HepG2 (cell line): Measurements from ENCODE around the gene CITED4. TPM values are rescaled to one million over a fixed set of nuclear protein-coding genes. Genes with fewer than 3 reads are reported as not detected.

Experiments
- SNRNP70 ChIP-seq: fragments of 200-400 bp; formaldehyde crosslinking; IDR thresholded peaks from 2 replicates; pipeline ENCODE4 v1.6.1; 2017; ENCODE audit warnings: mild to moderate bottlenecking, low read depth, low read length, moderate library complexity
- SP2 ChIP-seq: sonication (generic); formaldehyde crosslinking; IDR thresholded peaks from 2 replicates; pipeline ENCODE4 v1.5.1; 2020; ENCODE audit warnings: mild to moderate bottlenecking, missing genetic modification reagents
- ZFAT ChIP-seq: sonication (generic); formaldehyde crosslinking; conservative IDR thresholded peaks from 2 replicates; pipeline ENCODE4 v1.8.1; 2023; ENCODE audit warnings: missing genetic modification reagents, inconsistent platforms
- polyA plus RNA-seq, 8 experiments: library from polyadenylated mRNA; depleted of rRNA in 3 of 8; stranded (reverse) in 7 of 8; unstranded in 1 of 8; fragments of >200 nt; fragmentation: Illumina TruSeq in 4 of 8; extraction: Trizol in 4 of 8; gene quantifications; 2 replicates each; pipeline versions ENCODE4 v1.2.1 to v1.2.3, GENCODE V29; 2011 to 2016; ENCODE audit warnings: low read depth in 4 of 8, missing spikeins in 1 of 8, mixed read lengths in 1 of 8; ENCODE audit not compliant: insufficient read depth in 1 of 8
- total RNA-seq, 5 experiments: library from RNA; depleted of rRNA; stranded (reverse); fragments of >200 nt; fragmentation: Illumina TruSeq; extraction: Trizol; gene quantifications; 2 replicates each; pipeline ENCODE4 v1.2.3, GENCODE V29; 2016; ENCODE audit warnings: low read depth in 1 of 5
- TF ChIP-seq, protein P1 (sequence below), 2 experiments: sonication (generic) in 1 of 2; formaldehyde crosslinking in 1 of 2; IDR thresholded peaks; 2 replicates each; pipeline versions ENCODE4 v1.4.0 to v1.6.1; 2016 to 2020; ENCODE audit warnings: borderline replicate concordance in 1 of 2, low read depth in 1 of 2, mild to moderate bottlenecking in 1 of 2, missing genetic modification reagents in 1 of 2

CITED4 gene
- total and polyA plus RNA-seq, 2 of the 13 experiments (the other 11 are each of a cell fraction or from before 2014, with no cell fraction given) = 1.5 to 9.9 TPM

DNA sequence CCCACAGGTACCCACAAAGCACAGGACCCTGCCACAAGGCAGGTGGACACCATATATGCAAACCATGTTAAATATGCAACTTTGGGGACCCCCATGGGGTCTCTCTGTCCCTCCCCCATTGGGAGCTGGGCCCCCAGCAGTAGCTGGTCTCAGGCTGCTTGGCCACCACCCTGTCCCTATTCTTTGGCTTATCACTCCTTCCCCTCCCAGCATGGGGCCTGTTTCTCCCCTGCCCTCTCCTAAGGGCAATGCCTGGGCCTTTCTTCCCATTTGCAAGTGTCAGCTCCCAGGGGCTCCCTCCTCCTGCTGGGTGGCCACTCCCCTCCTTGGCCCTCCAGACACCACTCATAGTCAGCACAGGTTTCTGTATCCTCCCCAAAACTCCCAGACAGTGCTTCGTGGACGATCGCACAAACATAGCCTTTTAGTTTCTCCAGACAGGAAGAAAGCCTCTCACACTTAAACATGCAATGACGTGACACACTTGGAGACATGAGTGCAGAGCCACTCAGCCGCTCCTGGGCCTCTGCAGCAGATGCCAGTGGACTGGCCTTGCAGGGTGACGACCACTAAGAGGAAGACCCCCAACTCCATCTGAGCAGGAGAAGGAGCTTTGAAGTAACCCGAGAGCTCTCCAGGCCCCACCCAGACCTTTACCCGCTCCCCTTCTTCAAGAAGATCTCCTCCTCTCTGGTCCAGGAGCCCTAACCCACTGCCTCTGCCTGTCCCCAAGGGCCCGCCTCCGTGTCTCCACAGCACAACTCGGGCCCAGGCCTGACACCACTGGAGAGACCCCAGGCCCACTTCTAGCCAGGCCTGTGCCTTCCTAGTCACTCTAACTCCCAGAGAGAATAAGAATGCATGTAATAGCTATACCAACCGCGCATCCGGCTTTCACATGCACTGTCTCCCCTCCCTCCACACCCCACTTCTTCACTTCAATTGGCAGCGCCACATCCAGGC lies 22.9 kb downstream of the CITED4 start (continued):
- TF ChIP-seq, protein P1, sequence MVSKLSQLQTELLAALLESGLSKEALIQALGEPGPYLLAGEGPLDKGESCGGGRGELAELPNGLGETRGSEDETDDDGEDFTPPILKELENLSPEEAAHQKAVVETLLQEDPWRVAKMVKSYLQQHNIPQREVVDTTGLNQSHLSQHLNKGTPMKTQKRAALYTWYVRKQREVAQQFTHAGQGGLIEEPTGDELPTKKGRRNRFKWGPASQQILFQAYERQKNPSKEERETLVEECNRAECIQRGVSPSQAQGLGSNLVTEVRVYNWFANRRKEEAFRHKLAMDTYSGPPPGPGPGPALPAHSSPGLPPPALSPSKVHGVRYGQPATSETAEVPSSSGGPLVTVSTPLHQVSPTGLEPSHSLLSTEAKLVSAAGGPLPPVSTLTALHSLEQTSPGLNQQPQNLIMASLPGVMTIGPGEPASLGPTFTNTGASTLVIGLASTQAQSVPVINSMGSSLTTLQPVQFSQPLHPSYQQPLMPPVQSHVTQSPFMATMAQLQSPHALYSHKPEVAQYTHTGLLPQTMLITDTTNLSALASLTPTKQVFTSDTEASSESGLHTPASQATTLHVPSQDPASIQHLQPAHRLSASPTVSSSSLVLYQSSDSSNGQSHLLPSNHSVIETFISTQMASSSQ (IDR thresholded peaks at IDR 0.05; ENCODE audit: low read depth) = no peak
- TF ChIP-seq, protein P1 (CRISPR knock-in tag; IDR thresholded peaks at IDR 0.05; ENCODE audit: borderline replicate concordance) = no peak
- TF ChIP-seq SP2 (CRISPR knock-in tag) (no peak), SNRNP70 (no peak), ZFAT (CRISPR knock-in tag) (no peak)
